Measurements from ENCODE around the gene CASZ1.

Gene CASZ1

DNA sequence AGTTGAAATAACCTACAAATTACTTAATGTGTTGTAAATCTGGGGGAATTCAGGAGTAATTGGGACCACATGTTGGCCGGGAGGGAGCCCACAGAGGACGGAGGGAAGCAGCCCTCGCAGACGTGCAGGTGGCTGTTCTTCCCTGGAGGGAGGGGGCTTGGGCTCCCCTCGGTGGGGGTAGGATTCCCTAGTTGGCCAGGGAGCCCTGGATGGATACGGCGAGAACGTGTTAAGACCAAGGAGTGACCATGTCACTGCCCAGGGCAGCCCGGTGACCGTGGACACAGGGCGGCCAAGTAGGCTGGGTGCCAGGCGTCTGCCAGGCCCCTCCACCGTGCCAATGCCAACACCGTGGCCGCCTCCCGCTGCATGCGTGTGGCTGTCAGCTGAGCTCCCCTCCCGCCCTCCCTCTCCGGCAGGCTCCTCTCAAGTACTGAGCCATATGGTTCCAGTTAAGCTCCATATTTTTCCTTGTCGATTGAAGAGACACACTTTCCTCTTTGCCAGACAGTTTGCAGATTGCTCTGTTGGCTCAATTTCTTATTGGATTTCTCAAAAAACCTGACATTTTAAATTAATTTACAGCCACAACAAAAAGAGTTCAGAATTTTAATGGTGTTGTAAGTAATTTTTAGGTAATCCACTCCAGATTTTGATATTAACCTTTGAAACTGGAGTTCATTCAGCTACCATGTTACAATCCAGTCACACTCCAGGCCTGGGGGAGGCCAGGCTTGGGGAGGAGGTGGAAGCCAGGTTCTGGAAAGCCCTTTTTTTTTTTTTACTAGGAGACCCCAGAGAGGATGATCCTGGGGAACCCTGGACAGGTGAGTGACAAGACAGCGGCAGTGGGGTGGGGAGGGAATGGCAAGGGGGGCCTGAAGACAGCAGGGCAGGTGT lies 71.2 kb downstream of the CASZ1 start:
- DNase-seq = peak; percentile 96

DNA sequence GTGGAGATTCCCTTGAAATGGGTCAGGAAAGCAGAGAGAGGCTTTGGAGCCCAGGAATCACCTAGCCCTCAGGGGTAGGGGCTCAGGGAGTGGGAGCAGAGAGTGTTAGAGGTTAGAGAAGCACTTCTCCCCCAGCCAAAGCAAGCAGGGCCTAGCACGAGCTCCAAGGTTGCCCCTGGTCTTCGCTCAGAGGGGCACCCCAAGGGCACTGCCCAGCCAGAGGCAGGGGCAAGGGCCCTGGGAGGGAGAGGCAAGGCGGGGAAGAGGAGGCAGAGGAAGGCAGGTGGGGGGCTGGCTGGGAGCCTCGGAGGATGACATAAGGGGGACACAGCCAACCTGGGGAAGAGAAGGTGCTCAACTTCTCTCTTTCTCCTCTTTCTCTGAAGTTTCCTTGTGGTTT lies 71.9 kb downstream of the CASZ1 start:
- DNase-seq = no peak

DNA sequence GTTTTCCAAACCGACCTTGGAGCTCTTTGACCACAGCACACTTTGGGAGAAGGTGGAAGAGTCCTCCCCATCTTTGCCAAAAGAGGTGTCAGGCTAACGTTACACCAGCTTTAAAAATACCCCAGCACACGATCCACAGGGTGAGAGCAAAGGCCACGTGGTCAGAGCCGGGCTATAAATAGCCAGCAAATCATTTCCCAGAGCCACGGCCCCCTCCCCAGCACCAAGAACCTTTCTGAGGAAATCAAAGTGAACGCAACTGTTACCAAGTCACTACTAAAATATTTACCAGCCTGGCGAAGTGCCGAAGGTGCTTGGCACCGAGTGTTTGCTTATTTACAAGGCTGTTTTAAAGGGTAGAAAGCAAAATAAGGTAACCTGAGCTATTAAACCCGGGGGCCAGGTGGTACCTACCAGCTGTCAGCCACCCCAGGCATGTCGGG lies 72.4 kb downstream of the CASZ1 start:
- peak; percentile 99 for DNase-seq

DNA sequence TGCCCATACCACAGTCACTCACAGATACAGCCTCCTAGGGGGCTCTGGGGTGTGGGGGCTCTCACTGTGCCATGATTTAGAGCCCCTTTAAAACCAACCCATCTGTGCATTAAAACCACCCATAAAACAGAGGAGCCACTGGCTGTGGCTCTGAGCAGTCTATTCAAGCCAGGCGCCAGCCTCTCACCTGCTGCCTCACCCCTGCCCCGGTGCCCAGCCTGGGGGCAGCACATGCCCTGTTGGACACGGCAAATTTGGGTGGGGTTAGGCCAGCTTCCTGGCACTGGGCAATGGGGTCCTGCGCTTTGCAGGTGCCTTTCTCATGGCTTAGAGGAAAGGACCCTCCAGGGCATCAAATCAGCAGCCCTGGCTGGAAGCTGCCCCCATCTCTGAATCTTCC lies 73.1 kb downstream of the CASZ1 start:
- DNase-seq = no peak

DNA sequence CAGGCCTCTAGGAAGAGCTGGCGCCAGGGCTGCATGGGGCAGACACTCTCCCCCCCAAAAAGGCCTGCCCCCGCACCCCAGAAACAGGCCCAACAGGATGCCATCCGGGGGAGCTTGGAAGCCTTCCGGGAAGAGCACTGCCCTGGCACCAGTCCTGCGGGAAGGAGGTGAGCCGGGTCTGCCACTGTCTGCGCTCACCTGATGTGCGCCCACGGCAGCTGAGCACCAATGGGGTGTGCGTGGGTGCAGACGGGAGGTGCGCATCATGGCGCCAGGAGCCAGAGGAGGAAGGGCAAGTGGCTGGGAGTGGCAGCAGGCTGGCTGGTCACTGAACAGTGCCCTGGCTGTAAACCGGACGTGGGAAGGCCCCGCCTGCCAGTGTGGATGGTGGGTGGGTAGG lies 73.6 kb downstream of the CASZ1 start:
- no peak for DNase-seq

DNA sequence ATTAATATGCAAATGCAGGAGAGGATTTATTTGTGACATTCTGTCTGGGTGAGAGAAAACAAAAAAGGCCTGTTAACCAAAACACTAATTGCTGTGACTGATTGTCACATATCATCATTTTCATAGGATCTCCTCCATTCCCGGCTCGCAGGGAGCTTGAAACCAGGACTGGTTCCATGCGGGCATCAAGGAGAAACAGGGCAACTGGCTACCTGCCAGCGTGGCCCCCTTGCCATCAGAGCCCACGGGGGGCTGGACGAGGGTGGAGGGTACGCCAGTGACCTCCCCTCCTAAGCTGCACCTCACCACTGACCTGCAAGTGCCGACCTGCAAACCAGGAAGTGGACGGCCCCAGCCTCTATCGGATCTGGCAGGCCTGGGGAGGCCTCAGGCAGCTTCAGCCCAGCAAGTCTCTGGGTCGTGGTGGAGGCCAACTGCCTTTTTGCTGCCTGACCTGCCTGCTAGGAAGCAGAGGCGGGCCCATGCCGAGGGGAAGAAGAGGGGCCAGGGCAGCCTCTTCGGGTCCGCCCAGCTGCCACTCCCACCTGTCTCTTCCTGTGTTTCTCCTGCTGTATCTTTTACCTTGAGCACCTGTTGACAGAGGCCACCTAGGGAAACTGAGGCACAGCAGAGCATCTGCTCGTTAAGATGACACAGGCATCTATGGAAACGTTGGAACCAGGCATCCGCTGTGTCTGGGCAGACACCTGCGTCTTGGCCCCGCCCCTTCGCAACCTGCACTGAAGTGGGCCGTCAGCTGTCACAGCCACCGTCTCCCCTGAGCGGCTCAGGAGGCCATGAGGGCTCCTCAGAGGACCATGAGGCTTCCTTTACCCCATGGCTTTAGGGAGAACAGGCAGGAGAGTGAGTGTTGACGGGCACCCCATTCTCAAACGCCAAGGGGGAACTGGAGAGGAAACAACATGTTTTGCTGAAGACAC lies 74.8 kb downstream of the CASZ1 start:
- peak; percentile 97 for DNase-seq

DNA sequence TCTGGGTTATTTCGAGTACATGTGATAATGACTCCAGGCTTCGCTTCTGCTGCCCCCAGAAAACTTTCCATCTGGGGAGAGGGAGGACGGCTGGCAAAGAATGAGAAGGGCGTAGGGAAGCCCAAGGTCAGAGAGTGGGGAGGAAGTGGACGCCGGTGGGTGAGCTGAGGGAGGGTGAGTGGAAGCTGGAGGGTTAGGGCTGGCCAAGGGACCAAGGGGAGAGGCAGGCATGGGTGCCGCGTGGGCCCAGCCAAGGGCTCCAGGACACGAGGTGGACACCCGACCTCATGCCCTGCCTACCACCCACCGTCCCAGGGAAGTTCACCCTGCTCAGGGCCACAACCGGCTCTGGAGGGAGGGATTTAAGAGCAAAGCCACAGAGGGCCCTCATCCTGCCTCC lies 75.8 kb downstream of the CASZ1 start:
- DNase-seq = no peak

DNA sequence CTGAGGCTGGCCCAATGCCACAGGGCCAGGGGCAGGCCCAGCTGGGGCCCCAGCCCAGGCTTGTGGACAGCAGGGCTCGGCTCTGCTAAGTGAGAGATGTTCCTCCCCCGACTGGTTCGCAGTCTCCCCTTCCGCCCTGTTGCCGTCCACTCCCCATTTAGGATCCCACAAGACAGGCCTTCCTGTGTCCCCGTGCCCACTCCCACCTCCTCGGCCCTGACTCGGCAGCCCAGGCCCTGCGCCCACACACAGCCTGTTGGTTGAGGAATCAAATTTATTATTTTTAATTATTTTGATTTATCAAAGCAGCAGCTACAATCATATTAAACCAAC lies 78.4 kb downstream of the CASZ1 start:
- DNase-seq = no peak

DNA sequence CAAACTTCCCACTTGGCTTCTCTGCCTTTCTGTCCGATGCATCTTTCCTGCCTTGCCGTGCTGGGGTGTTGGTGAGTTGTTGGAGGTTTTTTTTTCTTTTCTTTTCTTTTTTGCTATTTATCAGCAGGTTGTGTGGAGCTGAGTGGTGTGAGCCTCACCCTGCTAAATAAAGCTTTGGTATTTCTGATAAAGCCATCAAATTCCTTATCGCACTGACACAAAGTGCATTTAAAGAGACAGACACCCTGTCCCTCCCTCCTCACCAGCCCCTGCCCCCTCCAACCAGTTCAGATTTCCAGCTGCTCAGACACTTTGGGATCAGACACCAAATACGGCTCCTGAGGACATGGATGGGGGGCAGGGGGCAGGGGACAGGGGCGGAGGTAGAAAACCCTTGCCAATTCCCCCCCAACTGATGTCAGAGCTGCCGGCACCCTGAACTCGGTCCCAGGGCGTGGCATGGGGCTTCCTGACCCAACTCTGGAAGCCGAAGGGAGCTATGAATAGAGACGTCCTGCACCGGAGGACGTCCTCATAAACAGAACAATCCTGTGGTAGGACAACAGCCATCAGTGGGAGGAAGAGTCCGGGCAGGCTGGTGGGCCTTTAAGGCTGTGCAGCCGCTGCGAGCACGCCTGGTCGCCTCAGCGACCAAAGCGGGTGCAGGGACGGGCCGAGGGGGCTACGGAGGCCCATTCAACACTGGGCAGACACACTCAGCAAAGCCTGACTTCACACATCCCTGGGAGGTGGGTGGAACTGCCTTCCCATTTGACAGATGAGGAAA lies 79.0 kb downstream of the CASZ1 start:
- no peak for DNase-seq

DNA sequence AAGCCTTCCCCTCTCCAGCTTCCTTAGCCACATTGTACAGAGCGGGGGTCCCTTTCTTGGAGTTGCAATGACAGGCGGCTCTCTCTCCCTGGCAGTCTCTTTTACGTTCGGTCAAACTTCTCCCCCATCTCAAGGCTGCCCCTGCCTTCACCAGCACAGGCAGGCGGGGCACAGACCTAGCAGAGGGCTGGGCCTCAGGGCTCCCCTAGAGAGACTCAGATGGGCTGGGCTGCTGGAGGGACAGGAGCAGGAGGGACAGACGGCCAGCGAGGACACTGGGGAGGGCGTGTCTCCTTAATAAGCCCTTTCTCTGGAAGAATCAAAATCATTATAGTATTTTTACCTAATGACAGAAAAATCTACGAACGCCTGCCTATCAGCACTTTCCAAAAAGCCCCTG lies 79.6 kb downstream of the CASZ1 start:
- no peak for DNase-seq

DNA sequence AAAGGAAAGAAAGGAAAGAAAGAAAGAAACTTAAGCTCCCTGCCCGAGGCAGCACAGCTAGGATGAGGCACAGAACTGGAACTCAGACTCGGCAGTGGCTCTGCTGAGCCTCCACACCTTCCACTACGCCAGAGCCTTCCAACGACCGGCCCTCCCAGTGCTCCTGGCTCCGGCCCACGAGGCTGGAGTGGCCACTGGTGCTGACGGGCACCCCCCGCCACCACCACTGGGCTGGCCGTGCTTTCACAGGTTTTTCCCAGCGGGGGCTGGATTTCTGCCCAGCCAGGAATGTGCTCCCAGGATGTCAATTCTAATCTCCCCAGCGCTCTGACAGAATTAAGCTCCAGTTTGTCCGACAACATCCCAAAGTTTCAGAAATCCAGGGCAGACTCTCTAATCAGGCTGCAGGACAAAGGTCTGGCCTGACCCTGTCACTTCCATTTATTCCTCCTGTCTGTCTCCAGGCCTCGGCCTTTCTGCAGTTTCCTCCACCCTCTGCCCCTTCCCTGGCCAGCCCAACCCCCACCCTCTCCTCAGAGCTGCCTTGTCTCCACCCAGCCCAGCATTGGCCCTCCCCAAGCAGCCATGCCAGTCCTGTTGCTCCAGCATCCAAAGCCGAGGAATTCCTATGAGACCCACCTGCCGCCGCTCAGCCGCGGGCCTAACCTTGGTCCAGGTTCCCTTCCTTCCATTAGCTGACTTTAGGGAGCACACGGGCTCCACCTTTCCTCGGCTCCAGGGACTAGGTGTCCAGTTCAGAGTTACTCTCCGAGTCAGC lies 81.9 kb downstream of the CASZ1 start:
- no peak for DNase-seq

DNA sequence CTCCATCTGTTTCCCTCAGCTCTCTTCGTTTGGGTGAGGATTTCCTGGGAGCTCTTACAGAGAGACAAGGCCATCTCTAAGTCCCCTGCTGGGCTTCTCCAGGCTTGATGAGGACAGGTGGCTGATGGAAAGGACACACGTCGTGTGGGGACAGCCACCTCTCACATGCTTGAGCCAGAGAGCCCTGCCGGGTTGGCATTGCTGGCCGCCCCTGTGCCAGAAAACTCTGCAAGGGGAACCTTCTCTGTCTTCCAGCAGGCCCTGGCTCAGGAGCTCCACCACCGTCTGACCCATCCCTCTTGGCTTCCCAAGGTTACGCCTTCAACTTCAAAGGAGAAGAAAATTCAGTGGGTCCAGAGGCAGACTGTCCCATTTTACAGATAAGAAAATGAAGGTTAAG lies 82.8 kb downstream of the CASZ1 start:
- no peak for DNase-seq

DNA sequence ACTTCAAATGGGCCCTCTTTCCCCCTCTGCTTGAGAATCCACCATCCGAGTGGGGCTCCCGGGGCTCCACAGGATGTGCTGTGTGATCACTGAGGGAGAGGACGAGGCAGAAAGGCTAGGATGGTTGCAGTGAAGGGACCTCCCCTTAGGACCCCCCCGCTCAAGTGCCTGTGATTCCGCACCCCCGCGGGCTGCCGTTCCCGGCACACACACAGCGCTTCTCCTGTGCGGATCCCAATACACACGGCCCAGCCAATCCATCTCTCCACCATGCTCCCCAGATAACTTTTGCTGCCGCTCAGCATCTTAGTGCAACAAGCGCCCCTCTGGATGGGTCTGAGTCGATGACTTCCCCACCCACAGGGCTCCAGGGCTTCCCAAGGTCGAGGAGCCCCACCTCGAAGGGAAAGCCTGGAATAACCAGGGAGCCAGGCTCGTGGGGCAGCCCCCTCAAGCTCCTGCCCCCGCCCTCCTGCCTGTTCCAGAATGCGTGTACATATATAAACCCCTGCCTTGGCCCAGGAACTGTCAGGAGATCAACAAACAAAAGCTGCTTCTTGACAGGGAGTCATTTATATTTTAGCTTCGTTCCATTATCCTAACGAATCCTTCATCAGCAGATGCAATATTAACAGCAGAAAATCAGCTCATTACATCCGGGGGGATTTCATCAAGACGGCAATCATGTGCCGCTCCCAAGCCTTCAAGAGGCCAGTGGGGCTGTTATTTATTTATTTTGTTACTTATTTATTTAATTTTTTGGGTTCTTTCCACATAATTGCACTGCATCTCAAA lies 83.7 kb downstream of the CASZ1 start:
- no peak for DNase-seq

DNA sequence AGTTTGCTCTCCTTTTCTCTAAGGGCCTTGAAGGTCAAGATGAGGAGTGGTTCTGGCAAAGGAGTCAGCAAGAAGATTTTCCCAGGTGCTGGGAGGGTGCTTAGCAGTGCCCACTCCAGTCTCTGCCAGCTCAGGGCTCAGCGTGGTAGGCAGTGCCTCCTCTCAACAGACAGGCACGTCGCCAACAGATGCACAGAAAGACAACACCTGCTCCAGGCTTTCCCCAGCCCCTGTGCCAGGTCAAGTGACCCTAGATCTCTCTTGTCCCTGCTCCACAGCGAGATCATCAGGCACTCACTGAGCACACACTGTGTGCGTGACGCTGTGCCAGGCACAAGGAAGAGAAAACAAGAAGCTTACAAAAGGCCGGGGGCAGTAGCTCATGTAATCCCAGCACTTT lies 86.0 kb downstream of the CASZ1 start:
- peak; percentile 98 for DNase-seq

DNA sequence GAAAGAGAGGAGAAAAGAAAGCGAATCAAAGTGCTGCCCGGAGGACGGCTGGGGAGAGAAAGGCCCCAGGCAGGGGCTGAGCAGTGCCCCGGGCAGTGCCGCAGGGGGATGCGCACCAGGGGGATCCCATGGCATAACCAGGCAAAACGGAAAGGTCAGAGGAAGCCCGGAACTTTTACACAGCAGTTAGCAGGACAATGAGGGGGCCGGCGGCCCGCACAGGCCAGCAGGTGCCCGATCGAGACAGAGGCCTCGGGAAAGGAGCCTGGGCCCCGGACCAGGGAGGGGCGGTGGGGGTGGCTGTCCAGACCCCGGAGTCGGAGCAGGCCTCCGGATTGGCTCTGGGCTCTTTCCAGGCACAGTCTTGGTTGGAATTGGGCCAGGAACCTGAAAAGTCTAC lies 86.8 kb downstream of the CASZ1 start:
- DNase-seq = no peak

DNA sequence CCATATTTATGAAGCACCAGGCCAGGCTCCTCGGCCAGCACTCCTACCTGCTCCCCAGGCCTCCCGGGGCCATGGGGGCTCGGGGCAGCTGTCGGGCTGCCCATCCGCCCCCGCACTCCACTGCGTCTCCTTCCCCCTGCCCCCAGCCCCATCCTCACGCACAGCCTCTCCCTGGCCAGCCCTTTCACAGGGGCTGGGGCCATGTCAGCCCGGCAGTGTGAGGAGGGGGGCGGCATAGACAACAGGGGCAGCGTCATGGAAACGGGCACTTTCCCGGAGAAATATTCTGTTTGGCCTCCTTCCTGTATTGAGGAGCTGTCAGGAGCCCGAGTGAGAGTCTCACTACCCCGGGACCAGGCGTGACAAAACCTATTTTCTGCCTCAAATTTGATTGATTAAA lies 87.3 kb downstream of the CASZ1 start:
- DNase-seq = no peak

DNA sequence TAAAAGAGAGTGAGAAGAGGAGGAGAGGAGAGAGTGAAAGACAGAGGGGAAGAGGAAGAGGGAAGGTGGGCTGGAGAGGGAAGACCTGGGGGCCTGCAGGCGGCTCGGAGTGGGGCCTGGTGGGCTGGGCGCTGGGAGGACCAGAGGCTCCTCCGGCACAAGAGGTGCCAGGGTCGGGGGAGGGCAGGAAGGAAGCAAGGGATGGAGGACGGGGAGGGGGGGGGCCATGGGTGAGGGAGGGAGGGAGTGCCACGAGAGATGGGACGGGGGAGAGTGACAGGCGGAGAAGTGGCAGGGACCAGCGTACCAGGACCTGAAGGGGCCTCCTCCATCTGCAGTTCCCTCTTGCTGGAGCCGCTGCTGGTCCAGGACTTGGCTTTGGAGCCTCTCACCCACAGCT lies 87.7 kb downstream of the CASZ1 start:
- DNase-seq = no peak

DNA sequence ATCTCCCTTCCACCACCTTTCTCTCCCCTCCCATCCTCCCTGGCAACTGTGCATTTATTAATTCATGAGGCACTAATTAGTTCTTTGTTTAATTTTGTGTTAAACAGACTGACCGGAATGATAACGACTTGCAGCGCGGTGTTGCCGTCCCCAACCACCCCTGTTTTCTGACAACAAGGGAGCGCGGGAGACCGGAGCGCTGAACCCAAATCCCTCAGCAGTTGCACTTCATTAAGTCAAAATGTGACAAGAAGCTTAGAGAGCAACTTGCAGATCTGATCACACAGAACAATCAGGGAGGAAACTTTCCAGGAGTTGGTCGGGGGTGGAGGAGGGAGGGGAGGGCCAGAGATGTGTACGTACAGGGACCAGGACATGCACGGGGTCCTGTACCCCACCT lies 89.2 kb downstream of the CASZ1 start:
- DNase-seq = no peak

DNA sequence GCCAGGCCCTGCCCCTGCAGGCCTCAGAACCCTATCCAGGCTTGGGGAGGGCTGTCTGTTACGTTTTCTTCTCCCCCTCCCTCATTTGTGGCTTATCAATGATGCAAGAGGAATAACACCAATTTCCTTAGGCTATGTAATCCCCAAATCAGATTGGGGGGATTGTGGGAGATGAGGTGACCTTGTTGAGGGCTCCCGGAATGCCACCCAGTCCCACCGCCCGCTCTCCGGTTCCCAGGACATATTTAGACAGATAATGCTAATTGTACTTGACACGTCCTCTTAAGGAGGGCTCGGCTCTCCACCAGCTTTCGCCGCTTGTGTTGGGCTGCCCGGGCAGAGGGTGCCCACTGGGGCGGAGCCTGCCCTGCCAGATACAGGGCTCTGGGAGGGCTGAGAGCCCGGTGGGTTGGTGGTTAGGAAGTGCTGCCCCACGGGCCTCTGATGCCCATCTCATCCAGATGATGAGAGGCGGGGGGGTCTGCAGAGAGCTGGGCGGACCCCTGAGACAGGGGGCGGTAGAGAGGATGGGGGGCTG lies 90.0 kb downstream of the CASZ1 start:
- no peak for DNase-seq

DNA sequence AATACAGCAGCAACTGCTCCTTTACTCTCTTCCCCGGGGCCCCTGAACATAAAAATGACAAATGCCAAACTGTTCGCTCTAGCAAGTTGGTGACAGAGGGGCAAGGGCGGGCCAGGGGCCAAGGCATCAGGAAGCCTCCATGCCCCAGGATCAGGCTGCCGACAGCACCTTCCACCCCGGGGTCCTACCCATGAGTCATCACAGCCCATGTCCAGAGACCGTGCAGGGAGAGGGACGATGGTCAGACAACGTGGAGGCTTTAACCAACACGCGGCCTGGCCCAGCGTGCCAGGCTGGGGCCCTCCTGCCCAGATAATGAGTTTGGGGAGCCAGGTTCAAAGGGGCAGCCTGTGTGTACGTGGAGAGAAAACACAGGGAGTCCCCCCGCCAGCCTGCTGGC lies 90.5 kb downstream of the CASZ1 start:
- DNase-seq = no peak

DNA sequence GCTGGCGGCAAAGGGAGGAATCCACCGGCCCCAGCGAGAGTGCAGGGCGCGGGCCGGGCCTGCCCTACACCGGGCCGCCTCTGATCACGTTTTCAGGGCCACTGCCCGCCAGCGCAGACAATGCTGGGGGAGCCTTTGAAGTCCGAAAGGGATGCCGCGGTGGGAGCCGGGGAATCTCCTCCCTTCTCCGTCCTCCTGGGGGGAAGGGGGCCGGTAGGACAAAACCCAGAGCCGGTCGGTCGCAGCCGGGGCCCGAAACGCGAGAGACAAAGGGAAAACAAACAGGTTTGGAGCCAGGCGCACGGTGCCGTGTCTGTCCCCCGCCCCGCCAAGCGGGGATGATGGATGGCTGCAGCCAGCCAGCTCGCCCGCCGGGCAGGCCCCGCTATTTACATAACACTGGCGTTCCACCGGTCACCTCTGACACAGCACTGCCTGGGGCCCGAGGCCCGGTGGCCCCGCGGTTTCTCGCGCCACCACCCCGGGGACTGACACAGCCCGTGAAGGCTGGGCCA lies 92.0 kb downstream of the CASZ1 start:
- peak; percentile 49 for DNase-seq
